Right atrium auricular region (tissue), 2 donors: ENCODE results near the gene NYAP2. TPM values are rescaled to one million over a fixed set of nuclear protein-coding genes. Genes with fewer than 3 reads are reported as not detected.

ENCODE experiments used
- DNase-seq: peaks from one replicate; pipeline ENCODE4 v3.0.0-alpha.2; 2019; ENCODE audit warnings: low spot score
- H3K27ac ChIP-seq, 2 donors: fragments of 200-600 bp; sonication (generic); 1 replicate in 1 of 2; 2 replicates in 1 of 2; pipeline ENCODE4 v1.5.1; 2016 to 2019
- H3K27me3 ChIP-seq, 2 donors: fragments of 200-600 bp; sonication (generic); one replicate each; pipeline versions ENCODE4 v1.5.1 to v1.6.0; 2017 to 2019
- H3K36me3 ChIP-seq: fragments of 200-600 bp; sonication (generic); one replicate; pipeline ENCODE4 v1.5.1; 2016
- H3K4me1 ChIP-seq, 2 donors: fragments of 200-600 bp; sonication (generic); one replicate each; pipeline versions ENCODE4 v1.5.1 to v1.6.0; 2017 to 2019
- H3K4me3 ChIP-seq, 2 donors: fragments of 200-600 bp; sonication (generic); 1 replicate in 1 of 2; 2 replicates in 1 of 2; pipeline ENCODE4 v1.5.1; 2017 to 2019; ENCODE audit warnings: mild to moderate bottlenecking in 1 of 2, moderate library complexity in 1 of 2
- H3K9me3 ChIP-seq, 2 donors: fragments of 200-600 bp; sonication (generic); one replicate each; pipeline ENCODE4 v1.5.1; 2019
- CTCF ChIP-seq, 2 donors: fragments of 200-600 bp; sonication (generic); IDR thresholded peaks; one replicate each; pipeline ENCODE4 v1.5.1; 2019; ENCODE audit warnings: antibody characterized with exemption in 2 of 2
- total RNA-seq, 2 donors: library from RNA; depleted of rRNA; stranded (reverse); fragments of >200 nt; gene quantifications; one replicate each; pipeline ENCODE4 v1.1.0, GENCODE V29; 2016

Gene NYAP2
- total RNA-seq, 2 donors from 2014 or later: not detected

- Histone ChIP-seq H3K27me3 (no peaks in the 10 kb centered on the region), H3K9me3 (no peaks in the 10 kb centered on the region), H3K27ac (no peak overlapping the region), H3K4me3 (no peak overlapping the region), H3K36me3 (no peaks in the 10 kb centered on the region), H3K4me1 (no peaks in the 10 kb centered on the region)
- no peak for TF ChIP-seq CTCF (IDR thresholded peaks at IDR 0.05)
- no peak for DNase-seq
Observed at GRCh38 chr2:225690153-225690552, 290.6 kb downstream of the NYAP2 start.

GRCh38 chr2:225691711-225692110 lies 292.2 kb downstream of the NYAP2 start:
- DNase-seq: no peak
- no peaks in the 10 kb centered on the region for H3K36me3 ChIP-seq
- no peaks in the 10 kb centered on the region for H3K27me3 ChIP-seq
- no peaks in the 10 kb centered on the region for H3K4me1 ChIP-seq
- no peaks in the 10 kb centered on the region for H3K9me3 ChIP-seq
- H3K27ac ChIP-seq: no peak overlapping the region
- no peak for TF ChIP-seq CTCF (IDR thresholded peaks at IDR 0.05)
- no peak overlapping the region for H3K4me3 ChIP-seq

- Histone ChIP-seq H3K4me3 (no peak overlapping the region), H3K9me3 (no peaks in the 10 kb centered on the region), H3K27ac (no peak overlapping the region), H3K4me1 (no peaks in the 10 kb centered on the region), H3K36me3 (no peaks in the 10 kb centered on the region), H3K27me3 (no peaks in the 10 kb centered on the region)
- no peak for DNase-seq
- no peak for TF ChIP-seq CTCF (IDR thresholded peaks at IDR 0.05)
Observed at GRCh38 chr2:225693259-225693658, 293.7 kb downstream of the NYAP2 start.

- H3K27ac ChIP-seq: no peak overlapping the region
- no peaks in the 10 kb centered on the region for H3K36me3 ChIP-seq
- TF ChIP-seq CTCF (IDR thresholded peaks at IDR 0.05): no peak
- no peak overlapping the region for H3K4me3 ChIP-seq
- H3K27me3 ChIP-seq: no peaks in the 10 kb centered on the region
- no peaks in the 10 kb centered on the region for H3K9me3 ChIP-seq
- no peak for DNase-seq
- no peaks in the 10 kb centered on the region for H3K4me1 ChIP-seq
Observed at GRCh38 chr2:225694664-225695063, 295.2 kb downstream of the NYAP2 start.

GRCh38 chr2:225697936-225698335 lies 298.4 kb downstream of the NYAP2 start:
- H3K9me3 ChIP-seq: no peaks in the 10 kb centered on the region
- H3K36me3 ChIP-seq: no peaks in the 10 kb centered on the region
- TF ChIP-seq CTCF (IDR thresholded peaks at IDR 0.05): no peak
- H3K27me3 ChIP-seq: no peaks in the 10 kb centered on the region
- H3K27ac ChIP-seq: no peak overlapping the region
- DNase-seq: no peak
- H3K4me3 ChIP-seq: no peak overlapping the region
- H3K4me1 ChIP-seq: no peaks in the 10 kb centered on the region
